GM21381 (cell line): Measurements from ENCODE around the gene LRRFIP1.
A peak's percentile ranks its signal among the peaks of the same experiment; 100 is the strongest.
"Not testable (repeated sequence)": the region's sequence is repeated elsewhere in the genome, so short reads cannot be mapped to it uniquely, and the experiment has no call there.

Experiments used
- ATAC-seq: cut with Tn5 transposase; IDR thresholded peaks from one replicate; pipeline ENCODE4 v1.9.1; 2021; ENCODE audit warnings: mild to moderate bottlenecking, moderate library complexity; ENCODE audit not compliant: unreplicated experiment

LRRFIP1 gene

GRCh38 chr2:237742614-237743013 is 115.2 kb downstream of the LRRFIP1 start:
- no peak for ATAC-seq

GRCh38 chr2:237743024-237743423 is 115.6 kb downstream of the LRRFIP1 start:
- no peak for ATAC-seq

DNA sequence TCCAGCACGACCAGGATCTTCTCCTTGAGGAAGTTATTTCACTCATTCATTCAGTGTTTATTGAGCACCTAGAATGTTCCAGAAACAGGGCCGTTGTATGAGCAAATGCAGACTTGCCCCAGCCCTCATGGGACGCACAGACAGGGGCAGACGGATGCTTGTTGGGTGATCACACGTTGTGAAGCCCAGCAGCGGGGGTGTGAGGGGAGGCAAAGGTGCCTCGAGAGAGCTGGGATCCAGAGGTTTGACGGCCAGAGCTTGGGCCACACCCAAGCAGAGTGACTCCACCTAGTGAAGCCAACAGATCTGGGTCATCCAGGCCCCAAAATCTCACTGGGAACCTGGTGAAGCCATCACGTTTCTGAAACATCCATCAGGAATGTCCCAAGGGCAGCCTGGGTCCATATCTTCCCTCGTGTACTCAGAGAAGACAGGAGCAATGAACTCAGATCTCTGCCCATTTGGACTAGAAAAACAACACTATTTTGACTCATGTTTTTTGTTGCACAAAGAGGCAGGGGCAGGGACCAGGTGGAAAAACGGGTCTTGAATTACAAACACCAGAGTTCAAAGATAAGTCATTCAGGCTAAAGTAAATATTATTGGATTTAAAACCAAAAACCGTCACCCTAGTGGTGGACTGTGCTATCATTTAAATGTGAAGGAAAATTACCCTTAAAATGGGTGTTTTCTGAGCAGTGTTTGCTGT is 116.3 kb downstream of the LRRFIP1 start:
- no peak for ATAC-seq

- no peak for ATAC-seq
Measured at GRCh38 chr2:237744270-237744612, 116.9 kb downstream of the LRRFIP1 start.

DNA sequence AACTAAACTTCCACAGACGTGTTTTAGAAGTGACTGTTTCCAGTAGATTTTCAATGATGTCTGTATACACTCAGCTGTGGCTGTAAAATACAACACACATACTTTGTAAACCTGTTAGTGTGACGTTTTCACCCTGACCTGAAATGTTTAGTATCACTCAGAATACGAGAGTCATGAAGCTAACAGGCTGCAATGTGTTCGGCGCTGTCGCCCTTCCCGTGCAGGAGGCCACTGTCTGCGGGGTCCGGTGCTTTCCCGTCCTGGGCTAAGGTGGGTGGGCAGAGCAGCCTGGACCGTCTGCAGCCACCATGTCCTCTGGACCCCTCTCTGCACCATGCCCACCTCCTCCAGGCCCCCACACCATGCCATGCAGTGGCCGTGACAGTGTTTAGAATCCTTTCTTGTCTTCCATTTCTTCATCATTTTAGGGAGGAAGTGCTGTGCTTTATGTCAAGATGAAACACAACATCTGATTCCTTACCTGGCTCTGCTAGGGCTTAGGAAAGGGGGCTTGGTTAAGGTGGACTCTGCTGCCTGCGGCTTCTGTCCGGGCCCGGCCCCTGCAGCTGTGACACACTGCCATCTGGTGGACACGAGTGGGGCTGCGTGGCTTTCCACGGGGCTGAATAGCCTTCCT is 117.3 kb downstream of the LRRFIP1 start:
- ATAC-seq, result peak; percentile 73

- ATAC-seq, result no peak
Measured at GRCh38 chr2:237745250-237745613, 117.8 kb downstream of the LRRFIP1 start.

DNA sequence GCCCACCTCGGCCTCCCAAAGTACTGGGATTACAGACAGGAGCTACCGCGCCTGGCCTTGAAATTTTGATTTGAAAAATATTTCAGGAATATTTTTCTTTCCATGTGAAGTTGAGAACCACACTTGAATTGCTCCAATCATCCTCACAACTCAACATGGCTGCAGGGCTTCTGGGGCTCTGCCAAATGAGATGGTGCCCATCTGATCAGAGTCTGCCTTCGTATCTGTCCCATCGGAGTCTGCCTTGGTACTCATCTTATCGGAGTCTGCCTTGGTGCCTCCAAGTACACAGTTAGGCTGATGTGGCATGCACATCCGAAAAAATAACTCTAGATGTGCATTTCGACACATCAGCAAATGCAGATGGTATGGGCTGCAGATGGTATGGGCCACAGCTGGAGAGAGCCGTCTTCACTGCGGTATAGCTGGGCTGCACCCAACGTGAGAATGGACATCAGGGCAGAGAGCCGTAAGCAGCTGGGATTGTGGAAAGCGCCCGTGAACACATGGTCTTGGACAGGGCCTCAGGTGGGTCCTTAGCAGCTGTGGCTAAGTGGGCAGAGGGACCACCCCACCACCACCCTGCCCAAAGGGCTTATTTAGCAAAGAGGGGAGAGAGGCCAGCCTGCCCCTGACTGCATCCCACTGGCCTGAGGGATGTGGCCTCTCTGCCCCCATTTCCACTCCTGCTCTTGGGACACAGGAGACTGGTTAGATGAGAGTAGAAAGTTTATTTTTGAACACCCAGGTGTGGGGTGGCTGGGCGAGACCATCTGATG is 119.1 kb downstream of the LRRFIP1 start:
- ATAC-seq, result no peak

DNA sequence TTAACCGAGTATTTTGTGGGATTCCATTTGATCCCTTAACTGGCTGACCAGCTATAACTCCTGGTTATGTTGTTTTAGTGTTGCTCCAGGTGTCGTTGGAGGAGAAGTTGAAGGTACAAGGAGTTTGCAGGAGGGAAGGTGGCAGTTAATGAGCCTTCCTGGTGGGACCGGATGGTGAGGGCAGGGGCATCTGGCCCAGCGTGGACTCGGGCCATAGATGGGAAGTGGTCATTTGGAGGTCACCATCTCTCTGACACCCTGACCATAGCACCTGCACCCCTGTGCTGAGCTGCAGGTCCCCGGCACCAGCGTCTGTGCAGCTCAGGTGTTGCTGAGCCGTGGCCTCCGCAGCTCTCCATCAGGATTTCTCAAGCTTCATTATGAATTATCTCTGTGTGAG is 119.8 kb downstream of the LRRFIP1 start:
- ATAC-seq, result no peak

GRCh38 chr2:237749002-237749401 is 121.6 kb downstream of the LRRFIP1 start:
- ATAC-seq, result no peak

- ATAC-seq, result no peak
Measured at GRCh38 chr2:237749961-237750360, 122.6 kb downstream of the LRRFIP1 start.

- ATAC-seq, result not testable (repeated sequence)
Measured at GRCh38 chr2:237750441-237750840, 123.1 kb downstream of the LRRFIP1 start.

GRCh38 chr2:237752761-237753165 is 125.4 kb downstream of the LRRFIP1 start:
- ATAC-seq, result peak; percentile 99

DNA sequence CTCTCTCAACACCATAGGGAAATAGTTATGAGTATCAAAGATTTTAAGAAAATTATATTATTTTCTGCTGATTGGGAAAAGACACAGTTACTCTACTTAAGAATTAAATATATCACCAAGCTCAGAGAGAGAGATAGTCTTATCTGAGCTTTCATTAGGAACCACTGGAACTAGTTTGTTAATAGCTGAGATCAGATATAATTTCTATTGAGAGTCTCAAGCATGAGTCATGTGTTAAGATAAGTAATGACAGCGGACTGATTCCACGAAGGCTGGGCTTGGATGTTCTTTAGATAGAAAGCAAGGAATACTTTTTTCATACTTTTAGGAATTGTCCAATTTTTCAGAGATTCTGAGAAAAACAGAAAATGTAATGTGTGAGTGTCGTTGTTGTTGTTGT is 126.8 kb downstream of the LRRFIP1 start:
- no peak for ATAC-seq

- ATAC-seq, result no peak
Measured at GRCh38 chr2:237754626-237755248, 127.3 kb downstream of the LRRFIP1 start.

DNA sequence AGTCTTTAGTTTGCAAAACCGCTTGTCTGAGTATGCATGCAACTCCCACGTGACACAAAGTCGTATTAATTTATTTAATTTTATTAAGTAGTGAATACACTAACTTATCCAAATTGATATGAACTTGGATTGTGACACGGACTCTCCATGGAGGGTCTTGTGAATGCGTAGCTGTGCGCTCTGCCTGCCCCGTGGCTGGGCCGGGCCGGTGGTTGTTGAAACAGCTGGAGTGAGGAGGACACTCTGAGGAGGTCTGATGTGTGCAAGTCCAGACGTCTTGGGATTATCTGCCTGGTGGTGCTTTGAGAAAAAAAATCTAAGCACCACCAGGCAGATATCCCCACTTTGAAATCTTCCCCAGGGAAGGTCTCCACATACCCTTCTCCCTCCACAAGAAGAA is 130.2 kb downstream of the LRRFIP1 start:
- ATAC-seq, result no peak

DNA sequence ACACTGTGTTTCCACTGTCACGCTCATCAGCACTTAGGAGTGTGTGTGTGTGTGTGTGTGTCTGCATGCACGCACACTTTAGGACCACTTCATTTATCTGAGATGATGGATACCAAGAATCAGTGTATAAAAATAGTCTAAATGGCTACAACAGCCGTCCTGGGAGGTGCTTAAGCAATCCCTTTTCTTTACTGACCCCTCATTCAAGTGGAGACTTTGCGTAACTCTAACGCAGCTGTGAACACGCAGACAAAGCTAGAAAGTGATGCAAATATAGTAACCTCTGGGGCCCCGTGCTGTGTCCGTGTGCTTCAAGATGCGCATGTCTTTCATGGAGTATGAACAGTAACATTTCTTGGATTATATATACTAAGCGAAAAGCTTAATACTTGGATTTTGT is 130.8 kb downstream of the LRRFIP1 start:
- ATAC-seq, result no peak

- ATAC-seq, result no peak
Measured at GRCh38 chr2:237759176-237759575, 131.8 kb downstream of the LRRFIP1 start.

DNA sequence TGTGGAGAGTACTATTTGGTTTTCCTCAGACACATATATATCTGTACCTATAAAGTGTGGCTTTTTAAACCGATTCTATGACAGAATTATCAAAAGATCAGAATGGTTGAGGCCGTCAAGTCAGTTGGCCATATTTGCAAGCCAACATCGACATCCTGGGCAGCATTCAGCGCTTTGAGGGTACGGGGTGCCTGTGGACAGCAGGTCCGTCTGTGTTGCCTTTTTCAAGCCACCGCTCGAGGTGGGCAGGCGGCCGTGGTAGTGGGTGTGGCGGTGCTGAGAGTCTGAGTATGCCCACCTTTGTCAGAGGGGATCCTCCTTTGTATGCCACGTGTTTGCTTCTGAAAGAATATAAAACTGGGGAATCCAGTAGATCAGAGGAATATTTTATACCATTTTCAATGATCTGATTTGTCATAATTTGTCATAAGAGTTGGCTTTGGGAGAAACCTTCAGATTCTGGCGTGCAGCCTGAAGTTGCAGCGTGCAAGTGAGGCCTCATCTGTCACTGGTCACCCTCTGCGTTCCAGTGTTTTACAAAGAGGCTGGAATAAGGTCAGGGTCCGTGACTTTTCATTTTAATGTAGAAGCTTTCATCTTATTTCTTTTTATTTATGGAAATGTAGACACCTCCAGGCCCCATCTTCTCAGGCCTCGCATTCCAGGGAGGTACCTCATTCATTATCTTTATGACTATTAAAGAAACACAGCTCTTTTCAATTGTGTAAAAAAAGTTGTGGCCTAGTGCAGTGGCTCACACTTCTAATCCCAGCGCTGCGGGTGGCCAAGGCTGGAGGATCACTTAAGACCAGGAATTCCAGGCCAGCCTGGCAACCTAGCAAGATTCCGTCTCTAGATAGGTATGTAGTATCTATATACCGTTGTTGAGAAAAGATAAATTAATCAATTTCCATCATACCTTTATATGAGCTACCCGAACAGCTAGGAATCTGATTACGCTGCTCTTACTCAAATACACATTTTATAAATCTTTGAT is 133.4 kb downstream of the LRRFIP1 start:
- ATAC-seq, result no peak

GRCh38 chr2:237762291-237763182 is 135.2 kb downstream of the LRRFIP1 start:
- ATAC-seq, result not testable (repeated sequence)
